OCI-LY7 (cell line): Measurements from ENCODE around the gene CTTNBP2NL.

Experiments
- CTCF ChIP-seq: fragments of 200-600 bp; sonication (generic); conservative IDR thresholded peaks from 2 replicates; pipeline ENCODE4 v1.5.1; 2014; ENCODE audit warnings: mild to moderate bottlenecking, antibody characterized with exemption, low read length, moderate library complexity, mixed read lengths
- EZH2phosphoT487 ChIP-seq: fragments of 200-600 bp; sonication (generic); IDR thresholded peaks from 2 replicates; pipeline ENCODE4 v1.6.1; 2018; ENCODE audit warnings: low read depth, borderline replicate concordance, mild to moderate bottlenecking, mixed run types, antibody characterized with exemption, low read length, moderate library complexity, mixed read lengths

- no peak; the same call in 1 of the 2 replicates for TF ChIP-seq CTCF
- TF ChIP-seq EZH2phosphoT487 = no peak
Measured at GRCh38 chr1:112505400-112505785, 109.4 kb downstream of the CTTNBP2NL start.
